AG04450 (cell line): Measurements from ENCODE around the gene GTPBP4. TPM values are rescaled to one million over a fixed set of nuclear protein-coding genes. Genes with fewer than 3 reads are reported as not detected.

ENCODE experiments used
- CTCF ChIA-PET: fragments of 300-600, 350-600 bp; formaldehyde crosslinking; extraction: SDS; loops from one replicate; lab custom pipeline; 2022; ENCODE audit warnings: antibody characterized with exemption, inconsistent platforms; lab: Charles Lee
- POLR2A ChIA-PET: fragments of 350-600 bp; formaldehyde crosslinking; extraction: SDS; loops from one replicate; lab custom pipeline; 2021; ENCODE audit warnings: antibody characterized with exemption, inconsistent platforms; lab: Yijun Ruan, JAX
- DNase-seq: peaks from one replicate; pipeline ENCODE4 v3.0.0-alpha.2; 2011; ENCODE audit warnings: low read depth, low spot score
- H3K27ac ChIP-seq: one replicate; pipeline ENCODE4 v1.5.1; 2012; ENCODE audit warnings: low read depth, low read length, control low read depth
- H3K27me3 ChIP-seq: one replicate; pipeline ENCODE4 v1.6.0; 2012; ENCODE audit warnings: low read length; ENCODE audit not compliant: control insufficient read depth, insufficient read depth
- H3K4me3 ChIP-seq: 2 replicates; pipeline ENCODE4 v1.5.1; 2011; ENCODE audit warnings: mild to moderate bottlenecking, low read depth, low read length, control low read depth
- H3K9me3 ChIP-seq: 2 replicates; pipeline ENCODE4 v1.5.1; 2012; ENCODE audit warnings: low read length; ENCODE audit not compliant: control insufficient read depth, insufficient read depth
- CTCF ChIP-seq: IDR thresholded peaks from 2 replicates; pipeline ENCODE4 v1.5.1; 2011; ENCODE audit warnings: low read depth, low read length, control low read depth, inconsistent platforms
- polyA plus RNA-seq: library from polyadenylated mRNA; depleted of rRNA; stranded (reverse); fragments of >200 nt; gene quantifications from 2 replicates; pipeline ENCODE4 v1.2.3, GENCODE V29; 2011

GTPBP4 gene
- polyA plus RNA-seq, 1 experiment, result 34.9 TPM

GRCh38 chr10:992467-992866 is 4.2 kb downstream of the GTPBP4 start:
- H3K27ac ChIP-seq, result no peak overlapping the region
- POLR2A ChIA-PET, result no interaction called here
- DNase-seq, result no peak
- H3K9me3 ChIP-seq, result peaks cover 3% of the 10 kb centered on the region; the same call in 1 of the 2 replicates
- H3K4me3 ChIP-seq, result no peak overlapping the region
- H3K27me3 ChIP-seq, result no peaks in the 10 kb centered on the region
- CTCF ChIA-PET, result no interaction called here
- TF ChIP-seq CTCF, result no peak

- DNase-seq, result no peak
- no peak overlapping the region for H3K27ac ChIP-seq
- peaks cover 1% of the 10 kb centered on the region; the same call in 1 of the 2 replicates for H3K9me3 ChIP-seq
- no peaks in the 10 kb centered on the region for H3K27me3 ChIP-seq
- H3K4me3 ChIP-seq, result no peak overlapping the region
- POLR2A ChIA-PET, result no interaction called here
- CTCF ChIA-PET, result no interaction called here
- no peak for TF ChIP-seq CTCF
Observed at GRCh38 chr10:992871-993270, 4.6 kb downstream of the GTPBP4 start.

DNA sequence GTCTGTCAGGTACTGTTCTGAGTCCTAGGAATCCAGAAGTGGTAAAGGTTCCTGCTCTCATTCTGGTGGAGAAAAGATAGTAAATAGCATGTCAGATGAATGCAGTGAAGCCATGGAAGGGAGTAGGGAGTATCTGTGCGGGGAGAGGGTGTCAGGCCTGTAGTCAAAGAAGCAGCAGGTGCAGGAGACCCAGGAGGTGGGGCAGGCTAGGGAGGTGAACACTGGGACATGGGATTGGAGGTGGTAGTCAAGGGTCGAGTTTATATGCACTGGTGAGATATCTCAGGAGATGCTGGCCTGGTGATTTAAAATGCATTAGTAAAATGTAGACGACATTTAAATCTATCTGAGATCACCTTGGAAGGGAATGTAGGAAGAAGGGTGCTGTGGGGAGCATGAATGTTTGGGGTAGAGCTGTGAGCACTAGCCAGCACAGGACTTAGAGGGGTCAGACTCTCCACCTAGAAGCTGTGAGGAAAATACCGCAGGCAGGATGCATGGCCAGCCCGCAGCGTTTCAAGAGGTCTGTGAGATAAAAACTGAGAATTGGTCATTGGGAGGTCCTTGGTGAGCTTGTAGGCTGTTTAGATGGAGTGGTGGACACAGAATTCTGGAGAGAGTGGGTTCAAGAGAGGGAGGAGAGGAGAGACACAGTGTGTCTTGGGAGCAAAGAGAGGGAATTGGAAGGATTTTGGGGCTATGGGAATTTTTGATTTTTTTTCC is 6.8 kb downstream of the GTPBP4 start:
- Histone ChIP-seq H3K27me3 (no peaks in the 10 kb centered on the region), H3K9me3 (no peaks in the 10 kb centered on the region), H3K27ac (no peak overlapping the region), H3K4me3 (no peak overlapping the region)
- TF ChIP-seq CTCF, result no peak
- DNase-seq, result no peak
- CTCF ChIA-PET, result no interaction called here
- POLR2A ChIA-PET, result interaction anchor here (0.8 kb wide), 1 partner anchor 9 kb away, joined by 3 read pairs; no protein-coding TSS in a partner anchor

DNA sequence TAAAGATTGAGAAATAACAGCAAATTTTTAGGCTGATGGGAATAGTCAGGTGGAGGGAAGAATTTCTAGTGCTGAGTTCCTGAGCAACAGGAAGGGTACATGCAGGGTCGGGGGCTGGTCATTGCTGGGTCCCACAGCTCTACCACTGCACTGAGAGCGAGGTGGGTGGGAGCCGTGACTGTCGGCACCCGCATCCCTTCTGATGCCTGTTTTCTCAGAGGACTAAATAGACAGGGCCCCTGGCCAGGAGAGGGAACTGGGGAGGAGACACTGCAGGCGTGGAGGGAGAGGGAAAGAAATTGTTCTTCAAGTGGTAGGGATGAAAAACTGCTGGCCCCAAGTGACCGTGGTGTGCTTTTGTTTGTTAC is 7.3 kb downstream of the GTPBP4 start:
- Histone ChIP-seq H3K27me3 (no peaks in the 10 kb centered on the region), H3K9me3 (no peaks in the 10 kb centered on the region), H3K4me3 (no peak overlapping the region), H3K27ac (no peak overlapping the region)
- DNase-seq, result no peak
- ChIA-PET POLR2A (interaction anchor here (0.8 kb wide), 1 partner anchor 9 kb away, joined by 3 read pairs; no protein-coding TSS in a partner anchor), CTCF (no interaction called here)
- no peak for TF ChIP-seq CTCF

GRCh38 chr10:996031-996430 is 7.8 kb downstream of the GTPBP4 start:
- ChIA-PET CTCF (no interaction called here), POLR2A (no interaction called here)
- Histone ChIP-seq H3K27me3 (no peaks in the 10 kb centered on the region), H3K4me3 (no peak overlapping the region), H3K27ac (no peak overlapping the region), H3K9me3 (no peaks in the 10 kb centered on the region)
- DNase-seq, result no peak
- no peak for TF ChIP-seq CTCF
